ENCODE measurements around the gene ASCC1. TPM values are rescaled to one million over a fixed set of nuclear protein-coding genes. Genes with fewer than 3 reads are reported as not detected.
"Not testable (repeated sequence)": the region's sequence is repeated elsewhere in the genome, so short reads cannot be mapped to it uniquely, and the experiment has no call there.

ASCC1 gene
- total RNA-seq, 4 donors from 2014 or later, result 18.7 to 28.4 (median 24.7) TPM

DNA sequence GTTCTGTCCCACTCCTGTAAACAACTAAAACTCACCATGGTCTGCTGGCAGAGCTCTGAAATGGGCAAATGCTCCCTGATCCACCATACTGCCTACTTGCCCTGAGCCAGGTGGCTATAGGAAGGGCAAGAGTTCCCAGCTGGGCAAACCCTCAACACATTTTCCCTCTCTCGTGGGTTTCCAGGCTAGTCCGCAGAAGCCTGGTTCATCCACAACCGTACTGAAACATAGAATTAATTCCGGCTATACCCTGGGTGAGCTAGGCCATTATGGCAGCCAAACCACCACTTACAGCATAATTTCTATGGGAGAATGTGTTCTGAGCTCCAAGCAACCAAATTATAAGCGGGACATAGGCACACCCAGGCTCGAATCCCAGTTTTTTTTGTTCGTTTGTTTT is 37.5 kb upstream of the ASCC1 start:
- Histone ChIP-seq H3K36me3 (no peaks in the 10 kb centered on the region), H3K4me1 (peaks cover 59 to 97% (median 84%) of the 10 kb centered on the region in 3 donors), H3K9me3 (no peaks in the 10 kb centered on the region), H3K27ac (peak overlapping the region; percentile 38 to 96 (median 95)), H3K27me3 (no peaks in the 10 kb centered on the region), H3K4me3 (no peak overlapping the region)
- DNase-seq, result no peak
- intact Hi-C loops (cut with DNase I), result no loop called here
- 94 to 96% methylated on average over 7 of the region's 7 CpGs for WGBS, 2 donors
- TF ChIP-seq, protein P1, sequence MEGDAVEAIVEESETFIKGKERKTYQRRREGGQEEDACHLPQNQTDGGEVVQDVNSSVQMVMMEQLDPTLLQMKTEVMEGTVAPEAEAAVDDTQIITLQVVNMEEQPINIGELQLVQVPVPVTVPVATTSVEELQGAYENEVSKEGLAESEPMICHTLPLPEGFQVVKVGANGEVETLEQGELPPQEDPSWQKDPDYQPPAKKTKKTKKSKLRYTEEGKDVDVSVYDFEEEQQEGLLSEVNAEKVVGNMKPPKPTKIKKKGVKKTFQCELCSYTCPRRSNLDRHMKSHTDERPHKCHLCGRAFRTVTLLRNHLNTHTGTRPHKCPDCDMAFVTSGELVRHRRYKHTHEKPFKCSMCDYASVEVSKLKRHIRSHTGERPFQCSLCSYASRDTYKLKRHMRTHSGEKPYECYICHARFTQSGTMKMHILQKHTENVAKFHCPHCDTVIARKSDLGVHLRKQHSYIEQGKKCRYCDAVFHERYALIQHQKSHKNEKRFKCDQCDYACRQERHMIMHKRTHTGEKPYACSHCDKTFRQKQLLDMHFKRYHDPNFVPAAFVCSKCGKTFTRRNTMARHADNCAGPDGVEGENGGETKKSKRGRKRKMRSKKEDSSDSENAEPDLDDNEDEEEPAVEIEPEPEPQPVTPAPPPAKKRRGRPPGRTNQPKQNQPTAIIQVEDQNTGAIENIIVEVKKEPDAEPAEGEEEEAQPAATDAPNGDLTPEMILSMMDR (IDR thresholded peaks at IDR 0.05), result no peak
- no peak for TF ChIP-seq POLR2A (IDR thresholded peaks at IDR 0.05)

DNA sequence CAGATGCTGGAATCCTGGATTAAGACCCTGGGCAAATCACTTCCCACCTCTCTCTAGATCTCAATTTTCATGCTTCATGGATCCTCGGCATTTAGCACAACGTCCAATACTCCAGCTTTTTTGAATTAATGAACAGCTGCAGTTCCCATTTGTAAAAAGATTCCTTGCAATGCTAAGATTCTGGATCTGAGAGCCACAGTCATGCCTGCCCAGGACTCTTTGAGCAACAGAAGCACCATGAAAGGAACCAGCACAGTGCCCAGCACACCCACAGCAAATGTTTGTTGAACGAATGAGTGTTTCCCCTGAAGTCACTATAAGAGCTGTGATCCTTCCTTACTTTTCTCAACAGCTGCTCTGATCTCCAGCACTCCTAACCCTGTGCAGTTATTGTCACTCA is 36.9 kb upstream of the ASCC1 start:
- H3K4me1 ChIP-seq, result peaks cover 65 to 100% (median 88%) of the 10 kb centered on the region in 3 donors

GRCh38 chr10:72251635-72252034 is 35.6 kb upstream of the ASCC1 start:
- Histone ChIP-seq H3K9me3 (no peaks in the 10 kb centered on the region), H3K36me3 (no peaks in the 10 kb centered on the region), H3K27me3 (no peaks in the 10 kb centered on the region), H3K4me1 (peaks cover 70 to 100% (median 88%) of the 10 kb centered on the region in 3 donors), H3K4me3 (no peak overlapping the region), H3K27ac (peak overlapping the region in 3 of 4 donors; percentile 54 to 96 (median 96))
- TF ChIP-seq, protein P1 (IDR thresholded peaks at IDR 0.05), result no peak
- TF ChIP-seq POLR2A (IDR thresholded peaks at IDR 0.05), result no peak
- no peak for DNase-seq
- WGBS, 2 donors, result 86 to 89% methylated on average over 6 of the region's 6 CpGs
- intact Hi-C loops (cut with DNase I), result no loop called here

More for the DNA sequence above, 36.9 kb upstream of the ASCC1 start:
- peak overlapping the region; percentile 38 to 96 (median 95) for H3K27ac ChIP-seq
- intact Hi-C loops (cut with DNase I), result no loop called here
- no peak for DNase-seq
- no peaks in the 10 kb centered on the region for H3K27me3 ChIP-seq
- H3K36me3 ChIP-seq, result no peaks in the 10 kb centered on the region
- 87 to 88% methylated on average over 3 of the region's 3 CpGs for WGBS, 2 donors
- no peaks in the 10 kb centered on the region for H3K9me3 ChIP-seq
- no peak overlapping the region for H3K4me3 ChIP-seq
- no peak for TF ChIP-seq POLR2A (IDR thresholded peaks at IDR 0.05)
- TF ChIP-seq, protein P1 (IDR thresholded peaks at IDR 0.05), result no peak

GRCh38 chr10:72250666-72251065 is 34.6 kb upstream of the ASCC1 start:
- Histone ChIP-seq H3K27me3 (no peaks in the 10 kb centered on the region), H3K27ac (peak overlapping the region; percentile 77 to 96 (median 90)), H3K4me3 (no peak overlapping the region), H3K36me3 (no peaks in the 10 kb centered on the region), H3K4me1 (peaks cover 71 to 100% (median 88%) of the 10 kb centered on the region in 3 donors), H3K9me3 (no peaks in the 10 kb centered on the region)
- no peak for DNase-seq
- intact Hi-C loops (cut with DNase I), result no loop called here
- 50 to 90% methylated on average over 1 of the region's 1 CpG for WGBS, 2 donors
- TF ChIP-seq, protein P1 (IDR thresholded peaks at IDR 0.05), result no peak
- TF ChIP-seq POLR2A (IDR thresholded peaks at IDR 0.05), result no peak

GRCh38 chr10:72249176-72249862 is 33.2 kb upstream of the ASCC1 start:
- intact Hi-C loops (cut with DNase I), result loop anchor here (10.0 kb wide), 1 partner anchor 85 kb away; no protein-coding TSS in a partner anchor
- H3K4me1 ChIP-seq, result peaks cover 69 to 100% (median 88%) of the 10 kb centered on the region in 3 donors

More at GRCh38 chr10:72249176-72249862, 33.2 kb upstream of the ASCC1 start:
- DNase-seq, H3K36me3 ChIP-seq, H3K27me3 ChIP-seq, H3K9me3 ChIP-seq: not testable (repeated sequence)
- H3K4me3 ChIP-seq, result peak overlapping the region in 2 of 4 donors; percentile 25 to 32
- peak overlapping the region; percentile 83 to 96 (median 93) for H3K27ac ChIP-seq
- WGBS, 2 donors, result 73 to 91% methylated on average over 14 to 17 of the region's 17 CpGs
